Measurements from ENCODE around the gene SOX3.

- TF ChIP-seq CTCF (conservative IDR thresholded peaks at IDR 0.05; ENCODE audit: low read length): no peak
- no peak for TF ChIP-seq EZH2phosphoT487 (IDR thresholded peaks at IDR 0.05; ENCODE audit: borderline replicate concordance, low read depth, low read length)
Measured at GRCh38 chrX:140505421-140506337, 810 bp upstream of the SOX3 start.

Data from OCI-LY7 (cell line).